Measurements from ENCODE around the gene TBC1D5. TPM values are rescaled to one million over a fixed set of nuclear protein-coding genes. Genes with fewer than 3 reads are reported as not detected.

The TBC1D5 gene
- total RNA-seq, 1 donor from 2014 or later = 108 TPM

DNA sequence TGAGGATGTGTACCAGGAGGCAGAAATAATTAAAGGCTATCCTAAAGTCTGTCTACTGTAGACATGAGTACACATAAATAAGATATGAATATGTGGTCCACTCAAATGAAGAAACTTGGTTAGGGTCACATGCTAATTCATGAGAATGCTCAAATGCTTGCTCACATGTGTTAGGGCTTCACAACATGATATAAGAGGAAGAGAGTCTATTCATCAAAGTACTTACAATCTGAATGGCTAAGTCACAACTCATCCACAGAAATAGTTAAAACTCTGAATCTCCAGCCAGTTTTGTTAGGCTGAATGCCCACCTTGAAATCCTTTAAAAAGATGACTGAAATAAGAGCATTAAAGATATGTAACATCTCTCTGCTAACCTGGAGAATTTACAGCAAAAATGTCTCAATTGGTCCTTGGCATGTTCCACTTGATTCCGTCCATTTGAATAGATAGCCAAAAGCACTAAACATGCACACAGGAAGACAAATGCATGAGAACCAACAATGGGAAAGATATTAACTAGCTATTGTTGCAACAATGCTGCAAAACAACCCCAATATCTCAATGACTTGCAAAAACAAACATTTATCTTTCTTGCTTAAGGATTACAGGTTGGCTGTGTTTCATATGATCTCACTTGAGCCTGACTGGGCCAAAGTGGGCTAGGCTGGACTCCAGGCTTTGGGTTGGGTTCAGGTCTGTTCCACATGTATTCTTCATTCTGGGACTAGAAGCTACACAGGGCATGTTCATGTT is 10.6 kb upstream of the TBC1D5 start:
- Mint-ChIP-seq H3K9me3 (no peaks in the 10 kb centered on the region), H3K27me3 (ENCODE audit: insufficient read depth, low read depth) (no peaks in the 10 kb centered on the region), H3K27ac (no peak overlapping the region), H3K4me3 (no peak overlapping the region), H3K36me3 (no peaks in the 10 kb centered on the region), H3K4me1 (no peaks in the 10 kb centered on the region)
- no peak overlapping the region for H3K4me3 ChIP-seq
- DNase-seq (ENCODE audit: low spot score) = no peak
- H3F3A ChIP-seq (ENCODE audit: low read depth) = no peaks in the 10 kb centered on the region
- TF ChIP-seq EZH2 (IDR thresholded peaks at IDR 0.05) (no peak), EZH2phosphoT487 (IDR thresholded peaks at IDR 0.05) (no peak)
- TF ChIP-seq, protein P1, sequence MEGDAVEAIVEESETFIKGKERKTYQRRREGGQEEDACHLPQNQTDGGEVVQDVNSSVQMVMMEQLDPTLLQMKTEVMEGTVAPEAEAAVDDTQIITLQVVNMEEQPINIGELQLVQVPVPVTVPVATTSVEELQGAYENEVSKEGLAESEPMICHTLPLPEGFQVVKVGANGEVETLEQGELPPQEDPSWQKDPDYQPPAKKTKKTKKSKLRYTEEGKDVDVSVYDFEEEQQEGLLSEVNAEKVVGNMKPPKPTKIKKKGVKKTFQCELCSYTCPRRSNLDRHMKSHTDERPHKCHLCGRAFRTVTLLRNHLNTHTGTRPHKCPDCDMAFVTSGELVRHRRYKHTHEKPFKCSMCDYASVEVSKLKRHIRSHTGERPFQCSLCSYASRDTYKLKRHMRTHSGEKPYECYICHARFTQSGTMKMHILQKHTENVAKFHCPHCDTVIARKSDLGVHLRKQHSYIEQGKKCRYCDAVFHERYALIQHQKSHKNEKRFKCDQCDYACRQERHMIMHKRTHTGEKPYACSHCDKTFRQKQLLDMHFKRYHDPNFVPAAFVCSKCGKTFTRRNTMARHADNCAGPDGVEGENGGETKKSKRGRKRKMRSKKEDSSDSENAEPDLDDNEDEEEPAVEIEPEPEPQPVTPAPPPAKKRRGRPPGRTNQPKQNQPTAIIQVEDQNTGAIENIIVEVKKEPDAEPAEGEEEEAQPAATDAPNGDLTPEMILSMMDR (IDR thresholded peaks at IDR 0.05) = no peak
- H3K9ac ChIP-seq = no peak overlapping the region
- H2AFZ ChIP-seq (replicated peaks) = no peak overlapping the region
- H3K4me1 ChIP-seq = no peaks in the 10 kb centered on the region
- H3K79me2 ChIP-seq (ENCODE audit: low read depth) = no peaks in the 10 kb centered on the region
- no peaks in the 10 kb centered on the region for H4K20me1 ChIP-seq (ENCODE audit: low read depth)
- no peak overlapping the region for H3K4me2 ChIP-seq
- H3K27ac ChIP-seq = no peak overlapping the region
- no peaks in the 10 kb centered on the region for H3K9me3 ChIP-seq (ENCODE audit: low read depth)
- no peaks in the 10 kb centered on the region for H3K36me3 ChIP-seq
- no peaks in the 10 kb centered on the region for H3K27me3 ChIP-seq

DNA sequence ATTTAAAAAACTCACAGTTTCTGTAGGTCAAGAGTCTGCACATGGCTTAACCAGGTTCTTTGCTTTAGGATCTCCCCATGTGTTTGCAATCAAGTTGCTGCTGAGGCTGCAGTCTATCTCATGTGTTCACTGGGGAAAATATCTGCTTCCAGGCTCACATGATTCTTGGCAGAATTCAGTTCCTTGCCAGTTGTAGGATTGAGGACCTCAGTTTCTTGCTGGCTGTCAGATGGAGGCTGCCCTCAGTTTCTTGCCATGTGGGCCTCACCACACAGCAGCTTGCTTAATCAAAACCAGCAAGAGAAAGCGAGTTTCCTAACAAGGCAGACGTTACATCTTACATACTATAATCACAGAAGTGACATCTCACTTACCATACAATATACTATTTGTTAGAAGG is 10.0 kb upstream of the TBC1D5 start:
- H4K20me1 ChIP-seq (ENCODE audit: low read depth) = no peaks in the 10 kb centered on the region
- no peak overlapping the region for H2AFZ ChIP-seq (replicated peaks)
- no peak overlapping the region for H3K4me2 ChIP-seq
- Mint-ChIP-seq H3K4me3 (no peak overlapping the region), H3K9me3 (no peaks in the 10 kb centered on the region), H3K36me3 (no peaks in the 10 kb centered on the region), H3K27me3 (ENCODE audit: insufficient read depth, low read depth) (no peaks in the 10 kb centered on the region), H3K4me1 (peaks cover 4% of the 10 kb centered on the region), H3K27ac (no peak overlapping the region)
- H3K27me3 ChIP-seq = no peaks in the 10 kb centered on the region
- H3K79me2 ChIP-seq (ENCODE audit: low read depth) = no peaks in the 10 kb centered on the region
- H3K9ac ChIP-seq = no peak overlapping the region
- no peak overlapping the region for H3K27ac ChIP-seq
- H3F3A ChIP-seq (ENCODE audit: low read depth) = no peaks in the 10 kb centered on the region
- no peaks in the 10 kb centered on the region for H3K9me3 ChIP-seq (ENCODE audit: low read depth)
- no peaks in the 10 kb centered on the region for H3K4me1 ChIP-seq
- H3K4me3 ChIP-seq = no peak overlapping the region
- TF ChIP-seq, protein P1 (IDR thresholded peaks at IDR 0.05) = no peak
- TF ChIP-seq EZH2phosphoT487 (IDR thresholded peaks at IDR 0.05) (no peak), EZH2 (IDR thresholded peaks at IDR 0.05) (no peak)
- no peaks in the 10 kb centered on the region for H3K36me3 ChIP-seq
- DNase-seq (ENCODE audit: low spot score) = no peak

DNA sequence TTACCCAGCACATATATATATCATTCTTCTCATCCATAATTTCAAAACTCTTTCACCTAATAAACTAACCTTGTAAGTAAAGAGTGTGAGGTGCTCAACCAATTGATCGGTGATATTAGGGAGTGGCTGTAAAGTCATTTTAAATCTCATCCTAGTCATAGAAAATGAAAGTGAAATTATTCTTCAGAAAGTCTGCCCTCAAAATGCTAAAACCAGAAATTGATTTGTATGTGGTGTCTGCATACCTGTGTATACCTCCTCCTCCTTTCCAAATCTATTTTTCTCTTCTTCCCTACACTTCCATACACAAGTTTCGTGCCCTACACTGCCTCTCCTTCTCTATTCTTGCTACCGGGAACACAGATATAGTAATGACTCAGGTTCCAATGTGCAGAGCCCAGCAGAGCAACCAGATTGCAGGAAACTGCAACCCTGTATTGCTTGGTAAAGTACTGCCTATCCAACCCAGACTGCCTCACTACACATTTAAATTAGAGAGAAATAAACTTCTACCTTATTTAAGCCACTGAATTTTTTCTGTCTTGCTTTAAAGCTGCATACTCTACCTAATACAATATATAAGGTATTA is 7.4 kb upstream of the TBC1D5 start:
- no peaks in the 10 kb centered on the region for H4K20me1 ChIP-seq (ENCODE audit: low read depth)
- no peak overlapping the region for H3K27ac ChIP-seq
- no peak overlapping the region for H3K9ac ChIP-seq
- Mint-ChIP-seq H3K27ac (no peak overlapping the region), H3K36me3 (no peaks in the 10 kb centered on the region), H3K4me3 (no peak overlapping the region), H3K27me3 (ENCODE audit: insufficient read depth, low read depth) (no peaks in the 10 kb centered on the region), H3K4me1 (peaks cover 11% of the 10 kb centered on the region), H3K9me3 (no peaks in the 10 kb centered on the region)
- H3K4me3 ChIP-seq = no peak overlapping the region
- H3K79me2 ChIP-seq (ENCODE audit: low read depth) = no peaks in the 10 kb centered on the region
- no peaks in the 10 kb centered on the region for H3K4me1 ChIP-seq
- H2AFZ ChIP-seq (replicated peaks) = no peak overlapping the region
- H3K27me3 ChIP-seq = no peaks in the 10 kb centered on the region
- no peaks in the 10 kb centered on the region for H3F3A ChIP-seq (ENCODE audit: low read depth)
- H3K36me3 ChIP-seq = no peaks in the 10 kb centered on the region
- H3K9me3 ChIP-seq (ENCODE audit: low read depth) = no peaks in the 10 kb centered on the region
- no peak for TF ChIP-seq EZH2 (IDR thresholded peaks at IDR 0.05)
- TF ChIP-seq, protein P1 (IDR thresholded peaks at IDR 0.05) = no peak
- TF ChIP-seq EZH2phosphoT487 (IDR thresholded peaks at IDR 0.05) = no peak
- no peak for DNase-seq (ENCODE audit: low spot score)
- H3K4me2 ChIP-seq = no peak overlapping the region

Measured in neural progenitor cell (in vitro differentiated cells).